ENCODE data around the gene DCANP1. TPM values are rescaled to one million over a fixed set of nuclear protein-coding genes. Genes with fewer than 3 reads are reported as not detected.

The DCANP1 gene
- total RNA-seq, 2 experiments from 2014 or later, result not detected

- Histone ChIP-seq H3K9me3 (ENCODE audit: low read length) (no peaks in the 10 kb centered on the region), H3K36me3 (ENCODE audit: insufficient read depth, low read length) (no peaks in the 10 kb centered on the region), H4K20me1 (ENCODE audit: insufficient read depth, low read length) (no peaks in the 10 kb centered on the region), H3K79me2 (ENCODE audit: insufficient read depth, low read depth, low read length) (no peaks in the 10 kb centered on the region), H3K9me2 (ENCODE audit: insufficient read depth, low read length) (no peaks in the 10 kb centered on the region), H2AFZ (ENCODE audit: low read length) (no peak overlapping the region), H3K4me2 (ENCODE audit: low read length) (no peak overlapping the region), H3K4me1 (ENCODE audit: insufficient read depth, low read length, poor library complexity, severe bottlenecking) (no peaks in the 10 kb centered on the region), H3K27ac (ENCODE audit: low read depth, low read length, poor library complexity, severe bottlenecking) (no peak overlapping the region), H3K4me3 (ENCODE audit: low read depth, low read length, poor library complexity, severe bottlenecking) (no peak overlapping the region)
- intact Hi-C loops (cut with micrococcal nuclease; ENCODE audit: unreplicated experiment), result no loop called here
- TF ChIP-seq, protein P1, sequence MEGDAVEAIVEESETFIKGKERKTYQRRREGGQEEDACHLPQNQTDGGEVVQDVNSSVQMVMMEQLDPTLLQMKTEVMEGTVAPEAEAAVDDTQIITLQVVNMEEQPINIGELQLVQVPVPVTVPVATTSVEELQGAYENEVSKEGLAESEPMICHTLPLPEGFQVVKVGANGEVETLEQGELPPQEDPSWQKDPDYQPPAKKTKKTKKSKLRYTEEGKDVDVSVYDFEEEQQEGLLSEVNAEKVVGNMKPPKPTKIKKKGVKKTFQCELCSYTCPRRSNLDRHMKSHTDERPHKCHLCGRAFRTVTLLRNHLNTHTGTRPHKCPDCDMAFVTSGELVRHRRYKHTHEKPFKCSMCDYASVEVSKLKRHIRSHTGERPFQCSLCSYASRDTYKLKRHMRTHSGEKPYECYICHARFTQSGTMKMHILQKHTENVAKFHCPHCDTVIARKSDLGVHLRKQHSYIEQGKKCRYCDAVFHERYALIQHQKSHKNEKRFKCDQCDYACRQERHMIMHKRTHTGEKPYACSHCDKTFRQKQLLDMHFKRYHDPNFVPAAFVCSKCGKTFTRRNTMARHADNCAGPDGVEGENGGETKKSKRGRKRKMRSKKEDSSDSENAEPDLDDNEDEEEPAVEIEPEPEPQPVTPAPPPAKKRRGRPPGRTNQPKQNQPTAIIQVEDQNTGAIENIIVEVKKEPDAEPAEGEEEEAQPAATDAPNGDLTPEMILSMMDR (conservative IDR thresholded peaks at IDR 0.05; ENCODE audit: low read length), result no peak
- TF ChIP-seq EZH2phosphoT487 (IDR thresholded peaks at IDR 0.05; ENCODE audit: borderline replicate concordance, low read depth, low read length), result no peak
- CTCF ChIA-PET (ENCODE audit: unreplicated experiment), result no interaction called here
- no TSS peak for BruUV-seq (replicated peaks)
- POLR2A ChIA-PET, result interaction anchor here (0.6 kb wide), 1 partner anchor 697 kb away, joined by 3 read pairs; no protein-coding TSS in a partner anchor
- DNase-seq (ENCODE audit: low spot score), result no peak
Observed at GRCh38 chr5:135487037-135487395, 39.9 kb upstream of the DCANP1 start.

GRCh38 chr5:135486131-135487036 is 39.2 kb upstream of the DCANP1 start:
- Histone ChIP-seq H4K20me1 (ENCODE audit: insufficient read depth, low read length) (no peaks in the 10 kb centered on the region), H2AFZ (ENCODE audit: low read length) (no peak overlapping the region), H3K27ac (ENCODE audit: low read depth, low read length, poor library complexity, severe bottlenecking) (no peak overlapping the region), H3K4me1 (ENCODE audit: insufficient read depth, low read length, poor library complexity, severe bottlenecking) (no peaks in the 10 kb centered on the region), H3K9me3 (ENCODE audit: low read length) (no peaks in the 10 kb centered on the region), H3K4me2 (ENCODE audit: low read length) (no peak overlapping the region), H3K9me2 (ENCODE audit: insufficient read depth, low read length) (no peaks in the 10 kb centered on the region), H3K79me2 (ENCODE audit: insufficient read depth, low read depth, low read length) (no peaks in the 10 kb centered on the region), H3K4me3 (ENCODE audit: low read depth, low read length, poor library complexity, severe bottlenecking) (no peak overlapping the region), H3K36me3 (ENCODE audit: insufficient read depth, low read length) (no peaks in the 10 kb centered on the region)
- intact Hi-C loops (cut with micrococcal nuclease; ENCODE audit: unreplicated experiment), result no loop called here
- DNase-seq (ENCODE audit: low spot score), result no peak
- CTCF ChIA-PET (ENCODE audit: unreplicated experiment), result no interaction called here
- POLR2A ChIA-PET, result interaction anchor here (0.6 kb wide), 1 partner anchor 698 kb away, joined by 3 read pairs; no protein-coding TSS in a partner anchor
- TF ChIP-seq, protein P1 (conservative IDR thresholded peaks at IDR 0.05; ENCODE audit: low read length), result no peak
- TF ChIP-seq EZH2phosphoT487 (IDR thresholded peaks at IDR 0.05; ENCODE audit: borderline replicate concordance, low read depth, low read length), result no peak
- no TSS peak for BruUV-seq (replicated peaks)

DNA sequence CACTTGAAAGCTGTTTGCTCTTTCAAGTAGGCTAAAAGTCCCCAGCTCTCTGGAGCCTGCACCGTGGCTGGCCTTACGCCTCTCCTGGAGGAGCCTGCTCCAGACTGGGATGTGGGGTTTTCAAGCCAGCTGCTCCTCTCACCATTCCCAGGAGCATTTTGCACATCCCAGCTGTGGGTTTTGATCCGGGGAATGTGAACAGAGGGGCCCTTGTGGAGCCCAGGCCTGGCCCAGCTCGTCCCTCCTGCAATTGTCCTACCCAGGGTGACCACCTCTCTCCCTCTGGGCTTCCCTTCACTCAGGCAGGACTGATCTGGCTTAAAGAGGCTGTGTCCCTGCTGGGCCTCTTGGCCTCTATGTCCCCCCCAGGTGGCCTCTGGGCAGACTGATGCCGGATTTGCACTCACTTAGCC is 37.5 kb upstream of the DCANP1 start:
- ChIA-PET CTCF (ENCODE audit: unreplicated experiment) (no interaction called here), POLR2A (no interaction called here)
- H3K4me3 ChIP-seq (ENCODE audit: low read depth, low read length, poor library complexity, severe bottlenecking), result no peak overlapping the region
- DNase-seq (ENCODE audit: low spot score), result no peak
- no peak overlapping the region for H3K27ac ChIP-seq (ENCODE audit: low read depth, low read length, poor library complexity, severe bottlenecking)
- no peaks in the 10 kb centered on the region for H4K20me1 ChIP-seq (ENCODE audit: insufficient read depth, low read length)
- intact Hi-C loops (cut with micrococcal nuclease; ENCODE audit: unreplicated experiment), result no loop called here
- no TSS peak for BruUV-seq (replicated peaks)
- H3K4me2 ChIP-seq (ENCODE audit: low read length), result no peak overlapping the region
- TF ChIP-seq, protein P1 (conservative IDR thresholded peaks at IDR 0.05; ENCODE audit: low read length), result no peak
- TF ChIP-seq EZH2phosphoT487 (IDR thresholded peaks at IDR 0.05; ENCODE audit: borderline replicate concordance, low read depth, low read length), result no peak
- H3K4me1 ChIP-seq (ENCODE audit: insufficient read depth, low read length, poor library complexity, severe bottlenecking), result no peaks in the 10 kb centered on the region
- H3K79me2 ChIP-seq (ENCODE audit: insufficient read depth, low read depth, low read length), result no peaks in the 10 kb centered on the region
- H3K36me3 ChIP-seq (ENCODE audit: insufficient read depth, low read length), result no peaks in the 10 kb centered on the region
- no peaks in the 10 kb centered on the region for H3K9me3 ChIP-seq (ENCODE audit: low read length)
- H3K9me2 ChIP-seq (ENCODE audit: insufficient read depth, low read length), result no peaks in the 10 kb centered on the region
- no peak overlapping the region for H2AFZ ChIP-seq (ENCODE audit: low read length)
